GM12878 (cell line): ENCODE measurements around the gene THAP3. TPM values are rescaled to one million over a fixed set of nuclear protein-coding genes. Genes with fewer than 3 reads are reported as not detected.
A peak's percentile ranks its signal among the peaks of the same experiment; 100 is the strongest.

ENCODE experiments used
- ATAC-seq: fragments of 200-7000 bp; cut with Tn5 transposase; 3 replicates; pipeline ENCODE4 v1.9.1; 2020; ENCODE audit warnings: mild to moderate bottlenecking, moderate library complexity
- BruUV-seq: library from RNA; stranded (reverse); fragments of 400-500 nt; replicated peaks from 2 replicates; lab custom pipeline; 2021; lab: Mats Ljungman, UMichigan
- CTCF ChIA-PET: fragments of 300-600 bp; sonication (Branson Sonifier 250); formaldehyde crosslinking; extraction: SDS; loops from one replicate; lab custom pipeline; 2021; ENCODE audit warnings: inconsistent platforms; lab: Yijun Ruan, JAX
- POLR2A ChIA-PET: fragments of 350-600 bp; formaldehyde crosslinking; extraction: SDS; loops from one replicate; lab custom pipeline; 2021; ENCODE audit warnings: inconsistent platforms; lab: Charles Lee
- RAD21 ChIA-PET: fragments of 300-600 bp; sonication (Branson Sonifier 250); formaldehyde crosslinking; loops from one replicate; lab custom pipeline; 2023; ENCODE audit warnings: antibody characterized with exemption; ENCODE audit not compliant: unreplicated experiment; lab: Charles Lee
- SMC1A ChIA-PET: fragments of 300-600 bp; sonication (Branson Sonifier 250); formaldehyde crosslinking; loops from one replicate; lab custom pipeline; 2023; ENCODE audit not compliant: unreplicated experiment, uncharacterized antibody; lab: Charles Lee
- DNase-seq: peaks from one replicate; pipeline ENCODE4 v3.0.0-alpha.2; 2011; ENCODE audit warnings: low read depth, low spot score
- FAIRE-seq: peaks from 3 replicates; lab custom pipeline; 2011; peaks lifted over from hg19 to GRCh38; lab: Jason Lieb, UNC
- H2AFZ ChIP-seq: 2 replicates; pipeline ENCODE4 v1.6.0; 2011; ENCODE audit warnings: low read depth, low read length, control low read depth; ENCODE audit not compliant: control insufficient read depth
- H3K27ac ChIP-seq: 2 replicates; pipeline ENCODE4 v1.5.1; 2011; ENCODE audit warnings: control low read depth; ENCODE audit not compliant: control insufficient read depth, insufficient read depth
- H3K27me3 ChIP-seq, 2 experiments: replicated peaks in 1 of 2; 2 replicates each; pipeline versions ENCODE4 v1.6.0 to v1.6.1; 2011; ENCODE audit warnings: low read length in 1 of 2; ENCODE audit not compliant: control insufficient read depth in 2 of 2, insufficient read depth in 2 of 2
- H3K36me3 ChIP-seq, 2 experiments: 2 replicates each; pipeline ENCODE4 v1.5.1; 2011; ENCODE audit warnings: low read length in 1 of 2; ENCODE audit not compliant: control insufficient read depth in 2 of 2, insufficient read depth in 2 of 2
- H3K4me1 ChIP-seq: 2 replicates; pipeline ENCODE4 v1.6.1; 2011; ENCODE audit warnings: mild to moderate bottlenecking, low read length, moderate library complexity, mixed read lengths; ENCODE audit not compliant: control insufficient read depth, insufficient read depth
- H3K4me2 ChIP-seq: 2 replicates; pipeline ENCODE4 v1.6.0; 2011; ENCODE audit warnings: control low read depth; ENCODE audit not compliant: control insufficient read depth, insufficient read depth
- H3K4me3 ChIP-seq: fragments of 200-600 bp; sonication (generic); 2 replicates; pipeline ENCODE4 v1.5.1; 2016
- H3K79me2 ChIP-seq: 2 replicates; pipeline ENCODE4 v1.6.0; 2011; ENCODE audit warnings: low read length; ENCODE audit not compliant: control insufficient read depth, insufficient read depth
- H3K9ac ChIP-seq: 2 replicates; pipeline ENCODE4 v1.8.0; 2011; ENCODE audit warnings: low read length, control low read depth, mixed read lengths; ENCODE audit not compliant: control insufficient read depth, insufficient read depth
- H3K9me3 ChIP-seq: replicated peaks from 3 replicates; pipeline ENCODE4 v1.5.1; 2011; ENCODE audit warnings: mild to moderate bottlenecking, low read length; ENCODE audit not compliant: control insufficient read depth, insufficient read depth
- H4K20me1 ChIP-seq: 2 replicates; pipeline ENCODE4 v1.6.0; 2011; ENCODE audit not compliant: control insufficient read depth, insufficient read depth
- ASH2L ChIP-seq: fragments of 300-600, 200-600 bp; sonication (generic); IDR thresholded peaks from 2 replicates; pipeline ENCODE4 v1.6.1; 2017; ENCODE audit warnings: low read depth, mild to moderate bottlenecking, borderline replicate concordance
- BHLHE40 ChIP-seq, 2 experiments: fragments of 450-650 bp in 1 of 2; IDR thresholded peaks; 2 replicates each; pipeline ENCODE4 v1.6.1; 2011 to 2017; ENCODE audit warnings: low read depth in 2 of 2, borderline replicate concordance in 1 of 2, improper control_type of control experiment in 1 of 2, low read length in 1 of 2, mild to moderate bottlenecking in 1 of 2
- DPF2 ChIP-seq: fragments of 450-650 bp; IDR thresholded peaks from 2 replicates; pipeline ENCODE4 v1.6.1; 2017; ENCODE audit warnings: mild to moderate bottlenecking
- GATAD2B ChIP-seq: fragments of 450-650 bp; conservative IDR thresholded peaks from 2 replicates; pipeline ENCODE4 v1.6.1; 2017; ENCODE audit warnings: low read depth, mild to moderate bottlenecking, moderate library complexity
- LARP7 ChIP-seq: fragments of 450-650 bp; IDR thresholded peaks from 2 replicates; pipeline ENCODE4 v1.6.1; 2017; ENCODE audit warnings: mild to moderate bottlenecking
- MEF2B ChIP-seq: fragments of 450-650 bp; IDR thresholded peaks from 2 replicates; pipeline ENCODE4 v1.6.1; 2018; ENCODE audit warnings: mild to moderate bottlenecking, moderate library complexity; ENCODE audit not compliant: partially characterized antibody, poor library complexity, severe bottlenecking
- NBN ChIP-seq: fragments of 450-650 bp; IDR thresholded peaks from 2 replicates; pipeline ENCODE4 v1.6.1; 2016
- NR2F1 ChIP-seq: fragments of 450-650 bp; conservative IDR thresholded peaks from 2 replicates; pipeline ENCODE4 v1.6.1; 2017; ENCODE audit warnings: mild to moderate bottlenecking
- POLR2AphosphoS5 ChIP-seq: IDR thresholded peaks from 2 replicates; pipeline ENCODE4 v1.6.1; 2011; ENCODE audit warnings: mild to moderate bottlenecking, low read length, inconsistent platforms
- SRF ChIP-seq, 2 experiments: IDR thresholded peaks; 2 replicates each; pipeline ENCODE4 v1.6.1; 2011; ENCODE audit warnings: low read depth in 2 of 2, low read length in 2 of 2, mild to moderate bottlenecking in 1 of 2, moderate library complexity in 1 of 2
- TAF1 ChIP-seq: IDR thresholded peaks from 2 replicates; pipeline ENCODE4 v1.6.1; 2011; ENCODE audit warnings: mild to moderate bottlenecking, low read depth, low read length, borderline replicate concordance
- TARDBP ChIP-seq: IDR thresholded peaks from 2 replicates; pipeline ENCODE4 v1.6.1; 2016; ENCODE audit warnings: borderline replicate concordance
- YY1 ChIP-seq: IDR thresholded peaks from 2 replicates; pipeline ENCODE4 v1.6.1; 2011; ENCODE audit warnings: low read depth, mild to moderate bottlenecking, low read length
- ZNF24 ChIP-seq: fragments of 450-650 bp; IDR thresholded peaks from 2 replicates; pipeline ENCODE4 v1.6.1; 2017; ENCODE audit warnings: antibody characterized with exemption, mild to moderate bottlenecking
- ZZZ3 ChIP-seq: IDR thresholded peaks from 2 replicates; pipeline ENCODE4 v1.6.1; 2011; ENCODE audit warnings: low read depth; ENCODE audit not compliant: control insufficient read depth, insufficient read length
- WGBS: methylation state at CpG from one replicate; pipeline ENCODE4 v1.1.6; 2016; ENCODE audit warnings: low lambda C conversion rate; ENCODE audit not compliant: insufficient replicate concordance, insufficient coverage; ENCODE audit errors: missing lambda C conversion rate; 5-methylcytosine and 5-hydroxymethylcytosine counted together
- in situ Hi-C: fragments of 300-500 bp; cut with MboI; formaldehyde crosslinking; loops from 9 replicates; pipeline ENCODE4 v1.14.3; 2018; ENCODE audit warnings: mixed read lengths
- intact Hi-C: fragments of 100-400 bp; cut with micrococcal nuclease; formaldehyde crosslinking; loops from one replicate; pipeline ENCODE4 v1.14.2; 2022; ENCODE audit not compliant: unreplicated experiment
- polyA plus RNA-seq, 11 experiments: library from polyadenylated mRNA; depleted of rRNA in 4 of 11; unstranded in 6 of 11; stranded (reverse) in 5 of 11; fragments of >200 nt; fragmentation: Nextera tagmentation in 4 of 11; fragmentation: Illumina TruSeq in 1 of 11; extraction: Ambion mirVana in 4 of 11; extraction: Trizol in 1 of 11; gene quantifications; 1 replicate in 1 of 11; 2 replicates in 10 of 11; pipeline versions ENCODE4 v1.2.1 to v1.2.3, GENCODE V29; 2011 to 2016; ENCODE audit warnings: inconsistent platforms in 2 of 11, missing spikeins in 2 of 11, low read depth in 1 of 11
- total RNA-seq, 4 experiments: library from RNA; depleted of rRNA in 3 of 4; stranded (reverse); fragments of >200 nt in 3 of 4; fragmentation: Illumina TruSeq in 1 of 4; extraction: Trizol in 1 of 4; gene quantifications; 2 replicates each; pipeline versions ENCODE4 v1.2.1 to v1.2.3, GENCODE V29; 2013 to 2021
- TF ChIP-seq, protein P1 (sequence below): fragments of 450-650 bp; IDR thresholded peaks from 2 replicates; pipeline ENCODE4 v1.6.1; 2017; ENCODE audit warnings: mild to moderate bottlenecking, moderate library complexity
- TF ChIP-seq, protein P2 (sequence below): fragments of 450-650 bp; conservative IDR thresholded peaks from 2 replicates; pipeline ENCODE4 v1.6.1; 2017; ENCODE audit warnings: mild to moderate bottlenecking, moderate library complexity

The THAP3 gene
- total and polyA plus RNA-seq, 10 of the 15 experiments (the other 5 are each of a cell fraction or from before 2014, with no cell fraction given), result 1.5 to 19.5 (median 11.9) TPM

DNA sequence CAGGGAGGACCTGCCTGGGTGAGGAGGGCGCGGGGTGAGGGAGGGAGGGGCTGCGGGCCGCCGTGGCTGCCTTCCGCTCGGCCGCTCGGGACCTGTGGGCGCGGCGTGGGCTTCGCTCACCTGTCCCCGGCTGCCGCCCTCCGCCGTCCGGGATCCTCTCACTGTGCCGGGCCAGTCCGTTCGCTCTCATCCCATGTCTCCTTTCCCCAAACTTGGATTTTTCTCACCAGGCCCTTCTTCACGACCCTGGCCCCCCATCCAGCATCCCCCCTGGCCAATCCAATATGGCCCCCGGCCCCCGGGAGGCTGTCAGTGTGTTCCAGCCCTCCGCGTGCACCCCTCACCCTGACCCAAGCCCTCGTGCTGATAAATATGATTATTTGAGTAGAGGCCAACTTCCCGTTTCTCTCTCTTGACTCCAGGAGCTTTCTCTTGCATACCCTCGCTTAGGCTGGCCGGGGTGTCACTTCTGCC lies 44.5 kb upstream of the THAP3 start:
- RAD21 ChIA-PET, result interaction anchor here (0.7 to 4.7 kb wide), 5 partner anchors 21 to 67 kb away, joined by 3 to 38 read pairs (median 4); partner anchors contain the start of genes KLHL21, NOL9 and TAS1R1
- POLR2A ChIA-PET, result interaction anchor here (0.6 to 3.9 kb wide), 8 partner anchors 19 to 231 kb away, joined by 3 to 22 read pairs (median 4); partner anchors contain the start of genes KLHL21 and NOL9
- ATAC-seq (peak; percentile 58), FAIRE-seq (no peak), DNase-seq (no peak)
- Histone ChIP-seq H3K4me1 (peaks cover 13% of the 10 kb centered on the region), H3K27me3 (no peaks in the 10 kb centered on the region), H4K20me1 (no peaks in the 10 kb centered on the region), H3K9me3 (no peaks in the 10 kb centered on the region), H3K9ac (peak overlapping the region; percentile 85), H3K27ac (peak overlapping the region; percentile 68), H3K79me2 (peaks cover 21% of the 10 kb centered on the region), H3K36me3 (no peaks in the 10 kb centered on the region), H3K4me3 (peak overlapping the region; percentile 89), H3K4me2 (peak overlapping the region; percentile 70), H2AFZ (peak overlapping the region; percentile 70)
- CTCF ChIA-PET, result interaction anchor here (0.6 to 4.4 kb wide), 5 partner anchors 20 to 90 kb away, joined by 3 to 29 read pairs (median 5); partner anchors contain the start of genes NOL9, TAS1R1 and THAP3
- intact Hi-C loops, result no loop called here
- WGBS, result under 1% methylated on average over 17 of the region's 30 CpGs
- TSS peak; percentile 61 for BruUV-seq
- TF ChIP-seq DPF2 (no peak), GATAD2B (0 out of 2 replicates have a peak, but pooled peaks have one; percentile 10), TARDBP (no peak), SRF (IDR thresholded peaks at IDR 0.05; ENCODE audit: low read depth in 2 of 2, low read length in 2 of 2) (0 out of 4 replicates have a peak, but pooled peaks of 1 of the 2 experiments have one; percentile 1), LARP7 (peak; percentile 18; the same call in 1 of the 2 replicates), TAF1 (peak; percentile 3; the same call in 1 of the 2 replicates), MEF2B (peak; percentile 9), ASH2L (no peak), ZZZ3 (no peak), BHLHE40 (IDR thresholded peaks at IDR 0.05; ENCODE audit: borderline replicate concordance in 1 of 2, low read depth in 2 of 2, low read length in 1 of 2) (peak in 1 of 2 experiments; percentile 17; a peak in 1 of 4 replicates), NR2F1 (no peak), ZNF24 (peak; percentile 9; the same call in 1 of the 2 replicates), YY1 (peak; percentile 87), NBN (no peak), POLR2AphosphoS5 (0 out of 2 replicates have a peak, but pooled peaks have one; percentile 23)
- TF ChIP-seq, protein P1, sequence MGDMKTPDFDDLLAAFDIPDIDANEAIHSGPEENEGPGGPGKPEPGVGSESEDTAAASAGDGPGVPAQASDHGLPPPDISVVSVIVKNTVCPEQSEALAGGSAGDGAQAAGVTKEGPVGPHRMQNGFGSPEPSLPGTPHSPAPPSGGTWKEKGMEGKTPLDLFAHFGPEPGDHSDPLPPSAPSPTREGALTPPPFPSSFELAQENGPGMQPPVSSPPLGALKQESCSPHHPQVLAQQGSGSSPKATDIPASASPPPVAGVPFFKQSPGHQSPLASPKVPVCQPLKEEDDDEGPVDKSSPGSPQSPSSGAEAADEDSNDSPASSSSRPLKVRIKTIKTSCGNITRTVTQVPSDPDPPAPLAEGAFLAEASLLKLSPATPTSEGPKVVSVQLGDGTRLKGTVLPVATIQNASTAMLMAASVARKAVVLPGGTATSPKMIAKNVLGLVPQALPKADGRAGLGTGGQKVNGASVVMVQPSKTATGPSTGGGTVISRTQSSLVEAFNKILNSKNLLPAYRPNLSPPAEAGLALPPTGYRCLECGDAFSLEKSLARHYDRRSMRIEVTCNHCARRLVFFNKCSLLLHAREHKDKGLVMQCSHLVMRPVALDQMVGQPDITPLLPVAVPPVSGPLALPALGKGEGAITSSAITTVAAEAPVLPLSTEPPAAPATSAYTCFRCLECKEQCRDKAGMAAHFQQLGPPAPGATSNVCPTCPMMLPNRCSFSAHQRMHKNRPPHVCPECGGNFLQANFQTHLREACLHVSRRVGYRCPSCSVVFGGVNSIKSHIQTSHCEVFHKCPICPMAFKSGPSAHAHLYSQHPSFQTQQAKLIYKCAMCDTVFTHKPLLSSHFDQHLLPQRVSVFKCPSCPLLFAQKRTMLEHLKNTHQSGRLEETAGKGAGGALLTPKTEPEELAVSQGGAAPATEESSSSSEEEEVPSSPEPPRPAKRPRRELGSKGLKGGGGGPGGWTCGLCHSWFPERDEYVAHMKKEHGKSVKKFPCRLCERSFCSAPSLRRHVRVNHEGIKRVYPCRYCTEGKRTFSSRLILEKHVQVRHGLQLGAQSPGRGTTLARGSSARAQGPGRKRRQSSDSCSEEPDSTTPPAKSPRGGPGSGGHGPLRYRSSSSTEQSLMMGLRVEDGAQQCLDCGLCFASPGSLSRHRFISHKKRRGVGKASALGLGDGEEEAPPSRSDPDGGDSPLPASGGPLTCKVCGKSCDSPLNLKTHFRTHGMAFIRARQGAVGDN, result peak; percentile 2; the same call in 1 of the 2 replicates
- TF ChIP-seq, protein P2, sequence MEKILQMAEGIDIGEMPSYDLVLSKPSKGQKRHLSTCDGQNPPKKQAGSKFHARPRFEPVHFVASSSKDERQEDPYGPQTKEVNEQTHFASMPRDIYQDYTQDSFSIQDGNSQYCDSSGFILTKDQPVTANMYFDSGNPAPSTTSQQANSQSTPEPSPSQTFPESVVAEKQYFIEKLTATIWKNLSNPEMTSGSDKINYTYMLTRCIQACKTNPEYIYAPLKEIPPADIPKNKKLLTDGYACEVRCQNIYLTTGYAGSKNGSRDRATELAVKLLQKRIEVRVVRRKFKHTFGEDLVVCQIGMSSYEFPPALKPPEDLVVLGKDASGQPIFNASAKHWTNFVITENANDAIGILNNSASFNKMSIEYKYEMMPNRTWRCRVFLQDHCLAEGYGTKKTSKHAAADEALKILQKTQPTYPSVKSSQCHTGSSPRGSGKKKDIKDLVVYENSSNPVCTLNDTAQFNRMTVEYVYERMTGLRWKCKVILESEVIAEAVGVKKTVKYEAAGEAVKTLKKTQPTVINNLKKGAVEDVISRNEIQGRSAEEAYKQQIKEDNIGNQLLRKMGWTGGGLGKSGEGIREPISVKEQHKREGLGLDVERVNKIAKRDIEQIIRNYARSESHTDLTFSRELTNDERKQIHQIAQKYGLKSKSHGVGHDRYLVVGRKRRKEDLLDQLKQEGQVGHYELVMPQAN, result peak; percentile 61
- in situ Hi-C loops, result no loop called here
- SMC1A ChIA-PET, result interaction anchor here (1.0 to 2.0 kb wide), 6 partner anchors 9 to 89 kb away, joined by 3 to 7 read pairs (median 4); no protein-coding TSS in a partner anchor
